Measurements from ENCODE around the gene MTMR10.

GRCh38 chr15:30943654-30944335 is 47.6 kb downstream of the MTMR10 start:
- TF ChIP-seq YY1 (IDR thresholded peaks at IDR 0.05; ENCODE audit: low read depth) (no peak), CTCF (IDR thresholded peaks at IDR 0.05) (no peak)
